ENCODE results near the gene TMEM269.
A peak's percentile ranks its signal among the peaks of the same experiment; 100 is the strongest.

TMEM269 gene

DNA sequence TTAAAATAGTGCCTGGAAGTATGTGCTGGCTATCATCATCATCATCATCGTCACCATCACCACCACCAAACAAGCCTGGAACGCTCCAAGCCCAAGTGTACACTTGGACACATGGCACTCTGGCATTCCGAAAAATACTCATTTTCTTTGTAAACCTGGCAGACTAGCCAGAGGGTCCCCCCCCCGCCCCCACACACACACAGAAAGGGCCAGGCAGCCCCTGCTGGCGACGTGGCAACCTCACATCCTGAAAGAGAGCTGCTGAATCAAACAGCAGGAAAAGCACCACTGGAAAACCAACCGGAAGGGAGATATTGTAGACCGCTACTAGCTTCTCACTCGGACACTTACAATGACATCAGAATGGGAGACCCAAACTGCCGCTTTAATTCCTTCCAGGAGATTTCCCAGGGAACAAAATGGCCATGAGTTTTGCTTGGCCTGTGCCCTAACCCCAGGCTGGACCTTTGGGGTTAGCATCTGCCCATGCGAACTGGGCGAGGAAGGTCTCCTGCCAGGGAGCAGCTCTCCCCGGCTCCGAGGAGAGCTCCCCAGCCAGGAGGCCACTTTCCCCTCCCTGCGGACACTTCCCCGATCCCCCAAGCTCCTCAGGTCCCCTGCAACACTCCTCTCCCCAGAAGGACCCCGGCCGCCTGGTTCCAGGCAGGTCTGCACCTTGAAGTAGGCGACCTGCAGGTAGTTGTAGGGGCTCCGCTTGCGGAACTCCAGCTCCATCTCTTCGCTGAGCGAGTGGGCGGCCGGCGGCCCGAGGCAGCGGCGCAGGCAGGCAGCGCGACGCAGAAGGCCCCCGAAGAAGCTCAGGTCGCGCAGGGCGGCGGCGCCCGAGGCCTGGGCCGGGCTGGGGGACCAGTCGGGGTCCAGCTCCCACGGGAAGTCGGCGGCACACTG is 18.7 kb upstream of the TMEM269 start:
- no peaks in the 10 kb centered on the region for H3F3A ChIP-seq (ENCODE audit: insufficient read depth, low read length)
- H3K79me2 ChIP-seq (ENCODE audit: insufficient read depth, low read length), result peaks cover 22% of the 10 kb centered on the region
- no peaks in the 10 kb centered on the region for H4K20me1 ChIP-seq (ENCODE audit: insufficient read depth, low read length)
- H3K4me2 ChIP-seq (ENCODE audit: low read length), result peak overlapping the region; percentile 100
- H3K9me2 ChIP-seq (ENCODE audit: low read depth, low read length), result no peaks in the 10 kb centered on the region
- peaks cover 30% of the 10 kb centered on the region for H3K4me1 ChIP-seq (ENCODE audit: insufficient read depth, low read length, severe bottlenecking)
- H3K4me3 ChIP-seq (ENCODE audit: low read depth, low read length, poor library complexity, severe bottlenecking), result peak overlapping the region; percentile 92
- H3K36me3 ChIP-seq (ENCODE audit: insufficient read depth, low read length), result peaks cover 18% of the 10 kb centered on the region; the same call in 1 of the 2 replicates
- H2AFZ ChIP-seq (ENCODE audit: low read length), result no peak overlapping the region
- H3K9me3 ChIP-seq (ENCODE audit: low read length), result no peaks in the 10 kb centered on the region
- peak overlapping the region; percentile 96 for H3K9ac ChIP-seq (ENCODE audit: low read length)
- TF ChIP-seq EZH2 (IDR thresholded peaks at IDR 0.05; ENCODE audit: borderline replicate concordance, low read length), result no peak
- TF ChIP-seq, protein P1, sequence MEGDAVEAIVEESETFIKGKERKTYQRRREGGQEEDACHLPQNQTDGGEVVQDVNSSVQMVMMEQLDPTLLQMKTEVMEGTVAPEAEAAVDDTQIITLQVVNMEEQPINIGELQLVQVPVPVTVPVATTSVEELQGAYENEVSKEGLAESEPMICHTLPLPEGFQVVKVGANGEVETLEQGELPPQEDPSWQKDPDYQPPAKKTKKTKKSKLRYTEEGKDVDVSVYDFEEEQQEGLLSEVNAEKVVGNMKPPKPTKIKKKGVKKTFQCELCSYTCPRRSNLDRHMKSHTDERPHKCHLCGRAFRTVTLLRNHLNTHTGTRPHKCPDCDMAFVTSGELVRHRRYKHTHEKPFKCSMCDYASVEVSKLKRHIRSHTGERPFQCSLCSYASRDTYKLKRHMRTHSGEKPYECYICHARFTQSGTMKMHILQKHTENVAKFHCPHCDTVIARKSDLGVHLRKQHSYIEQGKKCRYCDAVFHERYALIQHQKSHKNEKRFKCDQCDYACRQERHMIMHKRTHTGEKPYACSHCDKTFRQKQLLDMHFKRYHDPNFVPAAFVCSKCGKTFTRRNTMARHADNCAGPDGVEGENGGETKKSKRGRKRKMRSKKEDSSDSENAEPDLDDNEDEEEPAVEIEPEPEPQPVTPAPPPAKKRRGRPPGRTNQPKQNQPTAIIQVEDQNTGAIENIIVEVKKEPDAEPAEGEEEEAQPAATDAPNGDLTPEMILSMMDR (IDR thresholded peaks at IDR 0.05; ENCODE audit: low read length), result peak; percentile 58
- no peaks in the 10 kb centered on the region for H3K27me3 ChIP-seq (ENCODE audit: insufficient read depth, low read length)
- peak overlapping the region; percentile 14 for H3K27ac ChIP-seq (ENCODE audit: low read depth, low read length, poor library complexity, severe bottlenecking)

DNA sequence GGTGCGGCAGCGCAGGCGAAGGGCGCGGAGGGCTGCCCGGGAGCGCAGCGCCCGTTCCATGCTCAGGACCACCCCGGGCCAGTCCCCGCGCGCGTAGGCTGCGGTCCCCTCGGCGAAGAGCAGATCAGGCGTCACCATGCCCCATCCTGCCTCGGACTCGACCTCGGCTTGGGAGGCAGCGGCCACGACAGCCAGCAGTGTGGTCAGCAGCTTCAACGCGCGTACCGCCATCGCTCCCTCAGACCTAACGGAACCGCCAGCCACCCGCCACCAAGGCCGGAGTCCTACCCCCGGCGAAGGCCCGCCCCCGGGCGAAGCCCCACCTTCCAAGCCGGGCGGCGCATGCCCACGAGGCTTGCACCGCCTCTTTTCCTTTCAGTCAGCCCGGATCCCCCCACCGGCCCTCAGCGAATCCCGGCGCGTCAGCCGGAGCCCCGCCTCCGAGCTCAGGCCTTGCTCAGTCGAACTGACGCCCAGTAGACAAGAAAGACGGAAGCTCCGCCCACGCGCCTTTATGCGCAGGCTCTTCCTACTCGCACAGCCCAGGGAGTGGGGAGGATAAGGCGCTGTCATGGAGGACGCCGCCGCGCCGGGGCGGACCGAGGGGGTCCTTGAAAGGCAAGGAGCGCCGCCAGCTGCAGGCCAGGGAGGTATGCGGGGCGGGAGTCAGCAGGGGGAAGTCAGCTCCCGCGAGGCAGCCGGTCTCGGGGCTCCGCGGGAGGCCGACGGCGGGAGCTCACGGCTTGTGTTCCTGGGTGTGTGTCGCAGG is 17.9 kb upstream of the TMEM269 start, which contains the start of the genes C1orf50 and P3H1:
Gene C1orf50 (plus strand): TSS at position 509 of the 769 bp plus-strand sequence. CDS start 63 bp downstream, at position 572.
Gene P3H1 (minus strand): TSS at position 288 of the 769 bp plus-strand sequence. CDS start 57 bp downstream, at position 231.
- Histone ChIP-seq H3K9ac (ENCODE audit: low read length) (peak within 1 kb of the TSS; percentile 96), H3K27ac (ENCODE audit: low read depth, low read length, poor library complexity, severe bottlenecking) (peak within 1 kb of the TSS; percentile 15), H2AFZ (ENCODE audit: low read length) (no peak within 1 kb of the TSS), H3K4me1 (ENCODE audit: insufficient read depth, low read length, severe bottlenecking) (peaks cover 30% of the 10 kb centered on the region), H3K9me3 (ENCODE audit: low read length) (no peaks in the 10 kb centered on the region), H3K36me3 (ENCODE audit: insufficient read depth, low read length) (peaks cover 19% of the 10 kb centered on the region; the same call in 1 of the 2 replicates), H3K79me2 (ENCODE audit: insufficient read depth, low read length) (peaks cover 28% of the 10 kb centered on the region), H4K20me1 (ENCODE audit: insufficient read depth, low read length) (no peaks in the 10 kb centered on the region), H3K4me2 (ENCODE audit: low read length) (peak within 1 kb of the TSS; percentile 100), H3K9me2 (ENCODE audit: low read depth, low read length) (no peaks in the 10 kb centered on the region), H3K4me3 (ENCODE audit: low read depth, low read length, poor library complexity, severe bottlenecking) (peak within 1 kb of the TSS; percentile 92), H3F3A (ENCODE audit: insufficient read depth, low read length) (no peaks in the 10 kb centered on the region), H3K27me3 (ENCODE audit: insufficient read depth, low read length) (no peaks in the 10 kb centered on the region)
- TF ChIP-seq EZH2 (IDR thresholded peaks at IDR 0.05; ENCODE audit: borderline replicate concordance, low read length), result no peak
- TF ChIP-seq, protein P1 (IDR thresholded peaks at IDR 0.05; ENCODE audit: low read length), result no peak

DNA sequence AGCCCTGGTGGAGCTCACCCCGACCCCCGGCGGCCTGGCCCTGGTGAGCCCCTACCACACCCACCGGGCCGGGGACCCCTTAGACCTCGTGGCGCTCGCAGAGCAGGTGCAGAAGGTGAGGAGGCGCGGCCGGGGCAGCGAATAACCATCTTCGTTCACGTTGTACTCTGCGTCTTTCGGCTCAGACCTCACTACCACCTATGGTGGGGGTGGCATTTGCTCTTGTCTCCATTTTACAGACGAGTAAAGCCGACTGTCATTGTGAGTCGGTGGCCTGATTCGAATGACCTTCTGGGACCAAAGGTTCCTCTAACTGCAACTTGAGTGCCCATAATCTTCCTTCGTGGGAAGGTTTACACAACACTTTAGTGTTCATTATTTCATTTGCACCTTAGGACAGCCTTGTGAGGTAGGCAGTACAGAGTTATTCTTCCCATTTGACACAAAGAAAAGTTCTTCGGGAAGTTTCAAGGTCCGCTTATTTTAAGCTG is 17.2 kb upstream of the TMEM269 start:
- Histone ChIP-seq H3K4me3 (ENCODE audit: low read depth, low read length, poor library complexity, severe bottlenecking) (peak overlapping the region; percentile 92), H3K27me3 (ENCODE audit: insufficient read depth, low read length) (no peaks in the 10 kb centered on the region), H3K9me3 (ENCODE audit: low read length) (no peaks in the 10 kb centered on the region), H3K9me2 (ENCODE audit: low read depth, low read length) (no peaks in the 10 kb centered on the region), H3K4me1 (ENCODE audit: insufficient read depth, low read length, severe bottlenecking) (peaks cover 30% of the 10 kb centered on the region), H3K36me3 (ENCODE audit: insufficient read depth, low read length) (peaks cover 19% of the 10 kb centered on the region; the same call in 1 of the 2 replicates), H3K4me2 (ENCODE audit: low read length) (peak overlapping the region; percentile 100), H3K9ac (ENCODE audit: low read length) (peak overlapping the region; percentile 92), H2AFZ (ENCODE audit: low read length) (no peak overlapping the region), H3K27ac (ENCODE audit: low read depth, low read length, poor library complexity, severe bottlenecking) (peak overlapping the region; percentile 15), H3F3A (ENCODE audit: insufficient read depth, low read length) (no peaks in the 10 kb centered on the region), H3K79me2 (ENCODE audit: insufficient read depth, low read length) (peaks cover 28% of the 10 kb centered on the region), H4K20me1 (ENCODE audit: insufficient read depth, low read length) (no peaks in the 10 kb centered on the region)
- TF ChIP-seq, protein P1 (IDR thresholded peaks at IDR 0.05; ENCODE audit: low read length), result no peak
- no peak for TF ChIP-seq EZH2 (IDR thresholded peaks at IDR 0.05; ENCODE audit: borderline replicate concordance, low read length)
